Measurements from ENCODE around the gene PIGR. TPM values are rescaled to one million over a fixed set of nuclear protein-coding genes. Genes with fewer than 3 reads are reported as not detected.

Gene PIGR
- total RNA-seq, 6 donors from 2014 or later, result 396 to 1,034 (median 618) TPM

- Histone ChIP-seq H3K4me3 (no peak overlapping the region), H3K9me3 (no peaks in the 10 kb centered on the region), H3K27me3 (no peaks in the 10 kb centered on the region), H3K27ac (no peak overlapping the region), H3K4me1 (peaks cover 0 to 4% (median under 1%) of the 10 kb centered on the region in 4 donors), H3K36me3 (no peaks in the 10 kb centered on the region)
- 77 to 81% methylated on average over 8 of the region's 8 CpGs for WGBS, 2 donors
- ATAC-seq (ENCODE audit: low FRiP score in 2 of 2) (no peak), DNase-seq (no peak)
- TF ChIP-seq POLR2AphosphoS5 (IDR thresholded peaks at IDR 0.05), result no peak
- no peak for TF ChIP-seq CTCF (IDR thresholded peaks at IDR 0.05)
- TF ChIP-seq EP300 (IDR thresholded peaks at IDR 0.05), result no peak
- TF ChIP-seq POLR2A (IDR thresholded peaks at IDR 0.05), result no peak
Measured at GRCh38 chr1:206916000-206916709, 30.1 kb downstream of the PIGR start.

- no peaks in the 10 kb centered on the region for H3K9me3 ChIP-seq
- ATAC-seq (ENCODE audit: low FRiP score in 2 of 2) (no peak), DNase-seq (no peak)
- no peaks in the 10 kb centered on the region for H3K36me3 ChIP-seq
- H3K27ac ChIP-seq, result no peak overlapping the region
- WGBS, 2 donors, result 79% methylated on average over 15 of the region's 15 CpGs
- H3K4me1 ChIP-seq, result peaks cover 1 to 5% (median 5%) of the 10 kb centered on the region in 4 donors
- no peaks in the 10 kb centered on the region for H3K27me3 ChIP-seq
- no peak for TF ChIP-seq POLR2AphosphoS5 (IDR thresholded peaks at IDR 0.05)
- TF ChIP-seq POLR2A (IDR thresholded peaks at IDR 0.05), result no peak
- TF ChIP-seq CTCF (IDR thresholded peaks at IDR 0.05), result no peak
- TF ChIP-seq EP300 (IDR thresholded peaks at IDR 0.05), result no peak
- no peak overlapping the region for H3K4me3 ChIP-seq
Measured at GRCh38 chr1:206915030-206915735, 31.1 kb downstream of the PIGR start.

GRCh38 chr1:206913766-206914537 lies 32.3 kb downstream of the PIGR start:
- Histone ChIP-seq H3K4me3 (no peak overlapping the region), H3K9me3 (no peaks in the 10 kb centered on the region), H3K36me3 (no peaks in the 10 kb centered on the region), H3K27ac (no peak overlapping the region), H3K27me3 (peaks cover 0 to 8% (median 0%) of the 10 kb centered on the region in 4 donors), H3K4me1 (peaks cover 13 to 17% (median 16%) of the 10 kb centered on the region in 4 donors)
- ATAC-seq (ENCODE audit: low FRiP score in 2 of 2) (no peak), DNase-seq (no peak)
- 77 to 81% methylated on average over 12 of the region's 12 CpGs for WGBS, 2 donors
- no peak for TF ChIP-seq POLR2AphosphoS5 (IDR thresholded peaks at IDR 0.05)

- 21 to 24% methylated on average over 7 of the region's 7 CpGs for WGBS, 2 donors
- DNase-seq (peak in 1 of 2 donors; percentile 73), ATAC-seq (ENCODE audit: low FRiP score in 2 of 2) (peak; percentile 61 to 81)
- TF ChIP-seq CTCF (IDR thresholded peaks at IDR 0.05), result peak; percentile 84 to 91 (median 88)
- no peak for TF ChIP-seq EP300 (IDR thresholded peaks at IDR 0.05)
- Histone ChIP-seq H3K4me1 (peaks cover 19 to 22% (median 19%) of the 10 kb centered on the region in 4 donors), H3K36me3 (no peaks in the 10 kb centered on the region), H3K9me3 (no peaks in the 10 kb centered on the region), H3K27me3 (peaks cover 0 to 8% (median 0%) of the 10 kb centered on the region in 4 donors), H3K27ac (no peak overlapping the region), H3K4me3 (no peak overlapping the region)
Measured at GRCh38 chr1:206912445-206913095, 33.7 kb downstream of the PIGR start.
